PC-3 (cell line): Measurements from ENCODE around the gene RELA.

ENCODE experiments used
- CTCF ChIP-seq: fragments of 300-600 bp; sonication (generic); conservative IDR thresholded peaks from 2 replicates; pipeline ENCODE4 v1.5.1; 2017; ENCODE audit warnings: antibody characterized with exemption, low read depth, mild to moderate bottlenecking, low read length
- EZH2 ChIP-seq: fragments of 300-600 bp; sonication (generic); IDR thresholded peaks from one replicate; pipeline ENCODE4 v1.6.1; 2017; ENCODE audit warnings: antibody characterized with exemption, mild to moderate bottlenecking, low read length; ENCODE audit not compliant: unreplicated experiment
- EZH2phosphoT487 ChIP-seq: fragments of 300-600 bp; sonication (generic); IDR thresholded peaks from 2 replicates; pipeline ENCODE4 v1.6.1; 2018; ENCODE audit warnings: mild to moderate bottlenecking, antibody characterized with exemption, low read length, borderline replicate concordance

GRCh38 chr11:65621460-65621859 lies 41.3 kb downstream of the RELA start:
- TF ChIP-seq CTCF (no peak), EZH2phosphoT487 (no peak), EZH2 (no peak)
